GM21423 (cell line): ENCODE measurements around the gene DEPDC5.

ENCODE experiments used
- ATAC-seq: cut with Tn5 transposase; IDR thresholded peaks from one replicate; pipeline ENCODE4 v1.9.1; 2021; ENCODE audit warnings: mild to moderate bottlenecking, moderate library complexity; ENCODE audit not compliant: unreplicated experiment

DEPDC5 gene

GRCh38 chr22:31920306-31920705 is 166.5 kb downstream of the DEPDC5 start:
- ATAC-seq: no peak

DNA sequence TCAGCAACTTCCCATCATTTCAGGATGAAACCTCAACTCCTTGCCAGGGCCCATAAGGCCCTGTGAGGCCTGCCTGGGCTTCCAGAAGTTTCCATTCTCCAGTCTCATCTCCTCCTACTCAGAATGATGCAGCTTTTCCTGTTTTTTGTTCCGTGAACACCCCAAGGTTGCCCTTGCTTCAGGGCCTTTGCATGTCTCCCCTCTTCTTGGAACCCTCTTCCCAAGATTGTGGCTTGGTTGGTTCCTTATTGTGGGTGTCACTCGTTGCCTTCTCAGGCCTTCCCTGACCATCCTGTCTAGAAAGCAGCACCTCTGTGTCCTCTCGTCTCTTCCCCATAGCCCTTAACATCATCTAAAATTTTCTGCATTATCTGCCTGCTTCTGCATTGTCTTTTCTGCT is 167.3 kb downstream of the DEPDC5 start:
- ATAC-seq: no peak

DNA sequence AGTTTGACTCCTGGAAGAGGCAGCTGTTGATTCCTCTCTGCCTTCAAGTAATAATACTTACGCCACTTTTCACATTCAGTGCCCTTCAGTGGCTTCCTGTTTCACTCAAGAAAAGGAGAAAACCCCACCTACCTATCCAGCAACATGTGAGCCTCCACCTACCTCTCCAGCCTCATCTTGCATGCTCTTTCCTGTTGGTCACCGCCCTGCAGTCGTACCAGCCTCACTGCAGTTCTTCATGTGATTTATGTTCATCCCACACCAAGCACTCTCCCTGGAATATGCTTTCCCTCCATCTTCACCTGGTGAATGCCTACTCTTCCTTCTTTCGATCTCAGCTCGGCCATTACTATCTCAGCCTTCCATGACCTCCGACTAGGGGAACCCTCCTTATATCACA is 168.7 kb downstream of the DEPDC5 start:
- ATAC-seq: no peak

- no peak for ATAC-seq
These were observed 169.3 kb downstream of the DEPDC5 start for GRCh38 chr22:31923136-31923535.

DNA sequence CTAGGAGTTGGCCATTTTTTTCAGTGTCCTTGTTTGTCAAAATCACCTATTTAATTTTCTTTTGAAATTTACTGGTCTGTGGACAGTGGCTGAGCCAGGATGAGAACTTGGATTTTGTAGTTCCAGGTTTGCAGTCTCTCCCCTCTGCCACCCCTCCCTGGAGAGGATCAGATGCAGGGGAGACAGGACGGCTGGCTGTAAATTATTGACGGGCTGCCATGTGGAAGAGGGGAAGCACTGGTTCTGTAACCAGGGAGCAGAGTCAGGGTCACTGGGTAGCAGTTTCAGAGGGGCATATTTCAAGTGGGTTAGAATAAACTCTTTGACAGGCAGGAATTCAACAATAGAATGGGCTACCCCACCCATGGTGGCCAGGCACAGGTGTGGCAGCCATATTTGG is 169.9 kb downstream of the DEPDC5 start:
- ATAC-seq: no peak

DNA sequence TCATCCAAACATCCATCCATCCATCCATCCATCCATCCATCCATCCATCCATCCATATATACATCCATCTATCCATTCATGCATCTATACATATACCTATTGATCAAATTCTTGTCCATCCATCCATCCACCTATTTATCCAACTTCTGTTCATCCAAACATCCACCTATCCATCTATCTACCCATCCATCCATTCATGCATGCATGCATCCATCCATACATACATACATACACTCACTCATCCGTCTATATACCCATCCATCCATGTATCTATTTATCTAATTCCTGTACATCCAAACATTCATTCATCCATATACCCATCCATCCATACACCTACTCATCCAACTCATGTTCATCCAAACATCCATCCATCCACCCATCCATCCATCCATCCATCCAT is 171.2 kb downstream of the DEPDC5 start:
- no peak for ATAC-seq

DNA sequence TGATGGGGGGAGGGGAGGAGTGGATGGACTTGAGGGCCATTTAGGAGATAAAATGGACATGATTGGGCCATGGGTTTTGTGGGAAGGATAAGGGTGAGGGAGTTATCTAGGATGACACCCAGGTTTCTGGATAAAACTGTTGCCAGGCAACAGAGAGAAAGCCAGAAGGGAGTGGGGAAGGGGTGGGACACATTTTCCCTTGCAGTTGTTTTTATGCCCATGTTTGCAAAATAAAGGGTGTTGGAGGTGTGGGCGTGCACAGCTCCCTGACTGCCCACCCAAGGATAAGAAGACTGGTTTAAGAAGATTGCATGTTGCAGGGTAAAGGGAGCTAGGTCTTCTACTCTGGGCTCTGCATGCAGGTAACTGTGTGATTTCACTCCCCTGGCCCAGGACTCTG is 172.2 kb downstream of the DEPDC5 start:
- ATAC-seq: no peak

DNA sequence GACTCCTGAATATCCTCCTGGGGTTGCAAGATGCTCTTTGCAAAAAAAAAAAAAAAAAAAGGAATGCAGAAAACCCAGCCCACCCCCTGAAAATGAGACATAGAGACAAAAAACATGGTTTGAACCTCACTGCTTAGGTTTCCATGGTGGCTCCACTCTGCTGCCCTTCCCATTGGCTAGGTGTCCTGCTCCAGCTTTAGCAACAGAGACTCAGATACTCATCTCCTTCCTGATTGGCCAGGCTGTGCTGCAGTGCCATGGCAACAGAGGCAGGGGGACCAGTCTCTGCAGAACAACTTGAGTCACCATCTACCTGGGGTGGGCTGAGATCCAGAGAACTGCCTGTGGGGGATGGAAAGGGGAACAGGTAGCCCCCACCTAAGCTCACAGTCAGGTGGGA is 173.2 kb downstream of the DEPDC5 start:
- ATAC-seq: no peak

DNA sequence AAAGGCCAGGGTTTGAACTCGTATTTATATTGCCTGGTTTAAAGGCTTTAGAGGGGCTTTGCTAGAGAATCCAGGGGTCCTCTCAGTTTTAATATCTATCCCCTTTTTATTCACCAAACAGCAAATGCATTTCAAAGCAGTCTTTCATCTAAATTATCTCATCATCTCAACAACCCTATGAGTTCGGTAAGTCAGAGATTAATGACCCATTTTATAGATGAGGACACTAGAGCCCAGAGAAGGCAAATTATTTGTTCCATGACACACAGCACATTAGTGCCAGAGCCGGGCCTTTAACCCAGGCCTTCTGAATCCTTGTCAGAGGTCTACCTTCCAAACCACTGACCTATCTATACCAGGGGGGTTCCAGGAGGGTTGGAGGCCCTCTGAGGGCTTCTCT is 173.7 kb downstream of the DEPDC5 start:
- ATAC-seq: no peak

GRCh38 chr22:31929167-31929930 is 175.5 kb downstream of the DEPDC5 start:
- no peak for ATAC-seq

DNA sequence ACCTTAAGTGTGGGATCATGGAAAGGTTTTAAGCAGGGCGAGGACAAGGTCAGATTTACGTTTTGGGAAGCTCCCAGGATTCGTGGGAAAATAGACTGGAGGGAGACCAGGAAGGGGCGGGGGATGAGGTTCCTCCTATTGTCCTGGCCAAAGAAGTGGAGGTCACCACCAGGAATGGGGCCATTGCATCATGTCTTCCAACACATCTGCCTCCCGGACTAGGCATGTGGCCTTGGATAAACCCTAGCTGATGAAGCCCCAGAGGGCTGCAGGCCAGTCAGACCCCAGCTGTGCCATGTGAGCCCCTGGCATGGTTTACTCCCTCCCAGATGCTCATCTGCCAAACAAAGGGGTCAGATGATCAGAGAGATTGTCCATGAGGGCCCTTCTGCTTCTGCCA is 179.0 kb downstream of the DEPDC5 start:
- ATAC-seq: no peak

- ATAC-seq: no peak
These were observed 179.6 kb downstream of the DEPDC5 start for GRCh38 chr22:31933406-31933805.

- no peak for ATAC-seq
These were observed 180.1 kb downstream of the DEPDC5 start for GRCh38 chr22:31933816-31934482.

DNA sequence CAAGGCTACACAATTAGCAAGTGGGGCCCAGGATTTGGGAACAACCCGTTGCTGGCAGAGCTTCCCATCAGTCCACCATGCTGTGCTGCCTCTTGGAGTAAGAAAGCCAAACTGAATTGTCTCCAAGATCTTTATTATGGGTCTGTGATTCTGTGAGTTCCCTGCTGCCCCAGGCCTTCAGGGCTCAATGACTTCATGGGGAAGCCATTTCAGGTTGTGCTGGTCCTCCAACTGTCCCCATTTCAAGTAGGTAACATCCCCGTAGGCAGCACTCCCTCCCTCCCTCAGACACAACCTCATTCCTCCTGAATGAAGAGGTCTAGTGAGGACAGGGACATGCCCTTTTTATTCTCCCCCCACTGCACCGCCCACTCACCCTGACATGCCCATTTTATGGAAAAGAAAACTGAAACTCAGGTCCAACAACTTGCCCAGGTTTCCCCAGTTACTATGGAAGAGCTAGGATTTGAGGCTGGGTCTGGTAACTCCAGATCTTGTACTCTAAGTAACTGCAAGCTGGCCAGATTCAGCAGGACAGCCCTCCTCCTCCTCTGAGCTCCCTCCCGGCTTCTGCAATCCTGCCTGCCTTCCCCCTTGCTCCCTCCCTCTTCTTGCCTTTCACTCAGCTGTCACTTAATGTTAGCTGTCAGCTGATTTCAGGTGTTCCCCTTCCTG is 182.3 kb downstream of the DEPDC5 start:
- no peak for ATAC-seq

DNA sequence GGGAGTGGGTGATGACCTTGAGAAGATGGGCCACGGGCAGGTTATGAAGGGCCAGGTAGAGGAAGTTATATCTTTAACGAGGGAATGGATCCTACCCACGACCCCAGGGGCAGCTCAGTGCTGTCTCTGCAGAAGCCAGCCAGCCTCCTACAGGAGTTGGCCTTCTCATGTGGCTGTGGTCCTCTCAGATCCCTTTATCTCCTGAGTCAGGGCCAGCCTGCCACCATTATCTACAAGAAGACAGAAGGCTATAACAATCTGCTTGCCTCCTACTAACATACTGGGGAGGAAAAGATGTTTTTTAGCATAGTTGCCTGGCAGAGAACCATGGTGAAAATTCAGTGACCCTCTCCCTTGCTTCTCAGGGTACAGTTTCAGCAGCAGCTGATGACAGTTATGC is 183.5 kb downstream of the DEPDC5 start:
- ATAC-seq: no peak

GRCh38 chr22:31938296-31938695 is 184.5 kb downstream of the DEPDC5 start:
- no peak for ATAC-seq

DNA sequence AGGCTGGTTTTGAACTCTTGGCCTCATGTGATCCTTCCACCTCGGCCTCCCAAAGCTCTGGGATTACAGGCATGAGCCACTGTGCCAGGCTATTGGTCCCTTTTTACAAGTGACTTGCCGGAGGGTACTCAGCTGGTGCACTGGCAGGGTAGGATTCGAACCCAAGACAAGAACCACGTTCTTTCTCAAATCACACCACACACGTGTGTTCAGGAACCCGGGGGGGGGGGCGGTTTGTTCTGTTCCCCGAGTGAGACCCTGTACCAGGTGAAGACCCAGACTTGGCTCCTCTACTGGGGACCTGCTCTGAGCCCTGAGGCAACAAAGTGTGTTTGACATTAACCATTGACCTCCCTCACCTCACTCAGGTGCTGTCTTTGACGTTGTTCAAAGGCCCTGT is 186.7 kb downstream of the DEPDC5 start:
- no peak for ATAC-seq

- ATAC-seq: no peak
These were observed 188.3 kb downstream of the DEPDC5 start for GRCh38 chr22:31942091-31942490.

GRCh38 chr22:31943206-31943977 is 189.6 kb downstream of the DEPDC5 start:
- ATAC-seq: no peak

DNA sequence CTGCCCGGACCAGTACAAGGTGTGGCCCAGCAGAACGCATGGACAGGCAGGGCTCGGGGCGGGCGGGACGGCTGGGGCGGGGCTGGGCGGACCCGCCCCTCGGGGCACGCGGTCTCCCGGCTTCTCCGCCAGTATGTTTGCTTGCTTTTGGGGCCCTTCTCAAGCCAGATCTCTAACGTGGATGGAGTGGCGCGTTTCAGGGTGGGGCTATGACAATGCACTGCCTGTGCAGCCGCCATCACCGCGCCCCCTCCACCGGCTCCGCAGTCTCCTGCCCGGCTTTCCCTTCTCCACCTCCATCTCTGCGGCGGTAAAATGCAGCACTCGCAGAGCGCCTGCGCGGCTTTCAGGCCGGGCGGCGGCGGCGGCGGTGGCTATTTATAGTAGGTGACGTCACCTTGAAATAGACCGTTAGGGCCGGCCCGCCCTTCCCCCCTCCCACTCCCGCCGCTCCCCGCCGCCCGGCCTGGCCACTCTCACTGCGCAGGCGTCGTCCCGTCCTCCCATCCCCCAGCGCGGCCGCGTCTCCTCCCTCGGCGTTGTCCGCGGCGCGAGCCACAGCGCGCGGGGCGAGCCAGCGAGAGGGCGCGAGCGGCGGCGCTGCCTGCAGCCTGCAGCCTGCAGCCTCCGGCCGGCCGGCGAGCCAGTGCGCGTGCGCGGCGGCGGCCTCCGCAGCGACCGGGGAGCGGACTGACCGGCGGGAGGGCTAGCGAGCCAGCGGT is 190.3 kb downstream of the DEPDC5 start, which contains the start of gene YWHAH:
TSS of gene YWHAH (plus strand) at position 558 of the 722 bp plus-strand sequence. CDS start 199 bp downstream, outside the sequence.
- peak; percentile 64 for ATAC-seq
